ENCODE data around the gene TENM3.
A peak's percentile ranks its signal among the peaks of the same experiment; 100 is the strongest.

TENM3 gene

DNA sequence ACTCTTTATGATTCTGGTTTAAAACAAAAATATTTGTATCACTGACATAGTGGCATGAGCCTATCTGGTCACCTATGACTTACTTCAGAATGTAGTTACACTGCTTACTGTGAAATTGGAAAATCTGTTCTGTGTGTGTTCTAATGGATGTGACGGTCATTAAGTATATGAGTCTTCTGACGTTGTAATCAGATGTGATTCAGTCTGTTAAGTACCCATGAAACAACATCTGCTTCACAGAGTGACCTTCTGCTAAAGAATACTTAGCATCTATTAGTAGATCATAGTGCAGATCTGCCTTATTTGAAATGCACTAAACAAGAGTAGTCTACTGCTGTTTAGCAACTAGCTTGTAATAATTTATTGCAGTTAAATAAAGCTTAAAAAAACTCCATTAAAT lies 356.9 kb downstream of the TENM3 start (continued):
- TF ChIP-seq ZNF132 (tag by site-specific recombination; IDR thresholded peaks at IDR 0.05; ENCODE audit: borderline replicate concordance): no peak
- TF ChIP-seq, protein P1, sequence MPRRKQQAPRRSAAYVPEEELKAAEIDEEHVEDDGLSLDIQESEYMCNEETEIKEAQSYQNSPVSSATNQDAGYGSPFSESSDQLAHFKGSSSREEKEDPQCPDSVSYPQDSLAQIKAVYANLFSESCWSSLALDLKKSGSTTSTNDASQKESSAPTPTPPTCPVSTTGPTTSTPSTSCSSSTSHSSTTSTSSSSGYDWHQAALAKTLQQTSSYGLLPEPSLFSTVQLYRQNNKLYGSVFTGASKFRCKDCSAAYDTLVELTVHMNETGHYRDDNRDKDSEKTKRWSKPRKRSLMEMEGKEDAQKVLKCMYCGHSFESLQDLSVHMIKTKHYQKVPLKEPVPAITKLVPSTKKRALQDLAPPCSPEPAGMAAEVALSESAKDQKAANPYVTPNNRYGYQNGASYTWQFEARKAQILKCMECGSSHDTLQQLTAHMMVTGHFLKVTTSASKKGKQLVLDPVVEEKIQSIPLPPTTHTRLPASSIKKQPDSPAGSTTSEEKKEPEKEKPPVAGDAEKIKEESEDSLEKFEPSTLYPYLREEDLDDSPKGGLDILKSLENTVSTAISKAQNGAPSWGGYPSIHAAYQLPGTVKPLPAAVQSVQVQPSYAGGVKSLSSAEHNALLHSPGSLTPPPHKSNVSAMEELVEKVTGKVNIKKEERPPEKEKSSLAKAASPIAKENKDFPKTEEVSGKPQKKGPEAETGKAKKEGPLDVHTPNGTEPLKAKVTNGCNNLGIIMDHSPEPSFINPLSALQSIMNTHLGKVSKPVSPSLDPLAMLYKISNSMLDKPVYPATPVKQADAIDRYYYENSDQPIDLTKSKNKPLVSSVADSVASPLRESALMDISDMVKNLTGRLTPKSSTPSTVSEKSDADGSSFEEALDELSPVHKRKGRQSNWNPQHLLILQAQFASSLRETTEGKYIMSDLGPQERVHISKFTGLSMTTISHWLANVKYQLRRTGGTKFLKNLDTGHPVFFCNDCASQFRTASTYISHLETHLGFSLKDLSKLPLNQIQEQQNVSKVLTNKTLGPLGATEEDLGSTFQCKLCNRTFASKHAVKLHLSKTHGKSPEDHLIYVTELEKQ (tag by site-specific recombination; IDR thresholded peaks at IDR 0.05; ENCODE audit: borderline replicate concordance): peak; percentile 79; the same call in 1 of the 2 replicates
- TF ChIP-seq, protein P2, sequence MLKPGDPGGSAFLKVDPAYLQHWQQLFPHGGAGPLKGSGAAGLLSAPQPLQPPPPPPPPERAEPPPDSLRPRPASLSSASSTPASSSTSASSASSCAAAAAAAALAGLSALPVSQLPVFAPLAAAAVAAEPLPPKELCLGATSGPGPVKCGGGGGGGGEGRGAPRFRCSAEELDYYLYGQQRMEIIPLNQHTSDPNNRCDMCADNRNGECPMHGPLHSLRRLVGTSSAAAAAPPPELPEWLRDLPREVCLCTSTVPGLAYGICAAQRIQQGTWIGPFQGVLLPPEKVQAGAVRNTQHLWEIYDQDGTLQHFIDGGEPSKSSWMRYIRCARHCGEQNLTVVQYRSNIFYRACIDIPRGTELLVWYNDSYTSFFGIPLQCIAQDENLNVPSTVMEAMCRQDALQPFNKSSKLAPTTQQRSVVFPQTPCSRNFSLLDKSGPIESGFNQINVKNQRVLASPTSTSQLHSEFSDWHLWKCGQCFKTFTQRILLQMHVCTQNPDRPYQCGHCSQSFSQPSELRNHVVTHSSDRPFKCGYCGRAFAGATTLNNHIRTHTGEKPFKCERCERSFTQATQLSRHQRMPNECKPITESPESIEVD (tag by site-specific recombination; IDR thresholded peaks at IDR 0.05): peak; percentile 42
- TF ChIP-seq, protein P3, sequence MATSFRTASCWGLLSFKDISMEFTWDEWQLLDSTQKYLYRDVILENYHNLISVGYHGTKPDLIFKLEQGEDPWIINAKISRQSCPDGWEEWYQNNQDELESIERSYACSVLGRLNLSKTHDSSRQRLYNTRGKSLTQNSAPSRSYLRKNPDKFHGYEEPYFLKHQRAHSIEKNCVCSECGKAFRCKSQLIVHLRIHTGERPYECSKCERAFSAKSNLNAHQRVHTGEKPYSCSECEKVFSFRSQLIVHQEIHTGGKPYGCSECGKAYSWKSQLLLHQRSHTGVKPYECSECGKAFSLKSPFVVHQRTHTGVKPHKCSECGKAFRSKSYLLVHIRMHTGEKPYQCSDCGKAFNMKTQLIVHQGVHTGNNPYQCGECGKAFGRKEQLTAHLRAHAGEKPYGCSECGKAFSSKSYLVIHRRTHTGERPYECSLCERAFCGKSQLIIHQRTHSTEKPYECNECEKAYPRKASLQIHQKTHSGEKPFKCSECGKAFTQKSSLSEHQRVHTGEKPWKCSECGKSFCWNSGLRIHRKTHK (tag by site-specific recombination; IDR thresholded peaks at IDR 0.05): no peak
- TF ChIP-seq SP7 (tag by site-specific recombination; IDR thresholded peaks at IDR 0.05): no peak
- no peak for TF ChIP-seq ZNF473 (tag by site-specific recombination; IDR thresholded peaks at IDR 0.05)
- TF ChIP-seq ZNF585B (tag by site-specific recombination; IDR thresholded peaks at IDR 0.05): no peak
- TF ChIP-seq ZNF629 (tag by site-specific recombination; IDR thresholded peaks at IDR 0.05): 0 out of 2 replicates have a peak, but pooled peaks have one; percentile 24
- TF ChIP-seq ZBTB21 (tag by site-specific recombination; IDR thresholded peaks at IDR 0.05): no peak
- TF ChIP-seq, protein P4, sequence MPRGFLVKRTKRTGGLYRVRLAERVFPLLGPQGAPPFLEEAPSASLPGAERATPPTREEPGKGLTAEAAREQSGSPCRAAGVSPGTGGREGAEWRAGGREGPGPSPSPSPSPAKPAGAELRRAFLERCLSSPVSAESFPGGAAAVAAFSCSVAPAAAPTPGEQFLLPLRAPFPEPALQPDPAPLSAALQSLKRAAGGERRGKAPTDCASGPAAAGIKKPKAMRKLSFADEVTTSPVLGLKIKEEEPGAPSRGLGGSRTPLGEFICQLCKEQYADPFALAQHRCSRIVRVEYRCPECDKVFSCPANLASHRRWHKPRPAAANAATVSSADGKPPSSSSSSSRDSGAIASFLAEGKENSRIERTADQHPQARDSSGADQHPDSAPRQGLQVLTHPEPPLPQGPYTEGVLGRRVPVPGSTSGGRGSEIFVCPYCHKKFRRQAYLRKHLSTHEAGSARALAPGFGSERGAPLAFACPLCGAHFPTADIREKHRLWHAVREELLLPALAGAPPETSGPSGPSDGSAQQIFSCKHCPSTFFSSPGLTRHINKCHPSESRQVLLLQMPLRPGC (tag by site-specific recombination; IDR thresholded peaks at IDR 0.05): 0 out of 2 replicates have a peak, but pooled peaks have one; percentile 48
- no peak for TF ChIP-seq ZNF555 (tag by site-specific recombination; conservative IDR thresholded peaks at IDR 0.05)

DNA sequence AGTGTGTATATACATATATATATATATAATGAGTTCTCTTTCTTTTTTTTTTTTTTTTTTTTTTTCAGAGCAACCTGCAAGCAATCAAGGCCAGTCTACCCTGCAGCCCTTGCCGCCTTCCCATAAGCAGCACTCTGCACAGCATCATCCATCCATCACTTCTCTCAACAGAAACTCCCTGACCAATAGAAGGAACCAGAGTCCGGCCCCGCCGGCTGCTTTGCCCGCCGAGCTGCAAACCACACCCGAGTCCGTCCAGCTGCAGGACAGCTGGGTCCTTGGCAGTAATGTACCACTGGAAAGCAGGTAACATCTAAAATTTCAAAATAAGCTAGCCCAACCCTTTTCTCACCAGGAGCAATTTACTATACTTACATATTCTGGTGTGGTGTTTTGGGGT lies 357.7 kb downstream of the TENM3 start:
- H3K27ac ChIP-seq (ENCODE audit: extremely low read depth, low read depth, low read length): no peak overlapping the region
- ChIA-PET CTCF (interaction anchor here (0.7 kb wide), 1 partner anchor 123 kb away, joined by 3 read pairs; no protein-coding TSS in a partner anchor), POLR2A (interaction anchor here (0.7 kb wide), 1 partner anchor 30 kb away, joined by 5 read pairs; no protein-coding TSS in a partner anchor)
- H3K4me1 ChIP-seq (ENCODE audit: control insufficient read depth, insufficient read depth, low read length): peaks cover 6% of the 10 kb centered on the region; the same call in 1 of the 2 replicates
- no peaks in the 10 kb centered on the region for H3K9me3 ChIP-seq (ENCODE audit: control insufficient read depth, insufficient read depth, low read depth, low read length)
- H3K4me3 ChIP-seq (ENCODE audit: low read depth, low read length): no peak overlapping the region
- H3K36me3 ChIP-seq (ENCODE audit: control insufficient read depth in 2 of 2, insufficient read depth in 1 of 2, low read length in 2 of 2): no peaks in the 10 kb centered on the region
- TF ChIP-seq, protein P5, sequence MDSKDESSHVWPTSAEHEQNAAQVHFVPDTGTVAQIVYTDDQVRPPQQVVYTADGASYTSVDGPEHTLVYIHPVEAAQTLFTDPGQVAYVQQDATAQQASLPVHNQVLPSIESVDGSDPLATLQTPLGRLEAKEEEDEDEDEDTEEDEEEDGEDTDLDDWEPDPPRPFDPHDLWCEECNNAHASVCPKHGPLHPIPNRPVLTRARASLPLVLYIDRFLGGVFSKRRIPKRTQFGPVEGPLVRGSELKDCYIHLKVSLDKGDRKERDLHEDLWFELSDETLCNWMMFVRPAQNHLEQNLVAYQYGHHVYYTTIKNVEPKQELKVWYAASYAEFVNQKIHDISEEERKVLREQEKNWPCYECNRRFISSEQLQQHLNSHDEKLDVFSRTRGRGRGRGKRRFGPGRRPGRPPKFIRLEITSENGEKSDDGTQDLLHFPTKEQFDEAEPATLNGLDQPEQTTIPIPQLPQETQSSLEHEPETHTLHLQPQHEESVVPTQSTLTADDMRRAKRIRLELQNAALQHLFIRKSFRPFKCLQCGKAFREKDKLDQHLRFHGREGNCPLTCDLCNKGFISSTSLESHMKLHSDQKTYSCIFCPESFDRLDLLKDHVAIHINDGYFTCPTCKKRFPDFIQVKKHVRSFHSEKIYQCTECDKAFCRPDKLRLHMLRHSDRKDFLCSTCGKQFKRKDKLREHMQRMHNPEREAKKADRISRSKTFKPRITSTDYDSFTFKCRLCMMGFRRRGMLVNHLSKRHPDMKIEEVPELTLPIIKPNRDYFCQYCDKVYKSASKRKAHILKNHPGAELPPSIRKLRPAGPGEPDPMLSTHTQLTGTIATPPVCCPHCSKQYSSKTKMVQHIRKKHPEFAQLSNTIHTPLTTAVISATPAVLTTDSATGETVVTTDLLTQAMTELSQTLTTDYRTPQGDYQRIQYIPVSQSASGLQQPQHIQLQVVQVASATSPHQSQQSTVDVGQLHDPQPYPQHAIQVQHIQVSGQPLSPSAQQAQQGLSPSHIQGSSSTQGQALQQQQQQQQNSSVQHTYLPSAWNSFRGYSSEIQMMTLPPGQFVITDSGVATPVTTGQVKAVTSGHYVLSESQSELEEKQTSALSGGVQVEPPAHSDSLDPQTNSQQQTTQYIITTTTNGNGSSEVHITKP (tag by site-specific recombination; IDR thresholded peaks at IDR 0.05): no peak
- TF ChIP-seq ZNF768 (tag by site-specific recombination; IDR thresholded peaks at IDR 0.05) (no peak), KLF1 (tag by site-specific recombination; IDR thresholded peaks at IDR 0.05) (no peak), ZNF121 (tag by site-specific recombination; IDR thresholded peaks at IDR 0.05) (no peak), ZIC2 (tag by site-specific recombination; IDR thresholded peaks at IDR 0.05) (no peak), ZNF544 (tag by site-specific recombination; IDR thresholded peaks at IDR 0.05) (no peak), SALL2 (tag by site-specific recombination; IDR thresholded peaks at IDR 0.05; ENCODE audit: borderline replicate concordance) (no peak), ZNF324 (tag by site-specific recombination; IDR thresholded peaks at IDR 0.05) (no peak), ZNF239 (tag by site-specific recombination; IDR thresholded peaks at IDR 0.05) (no peak)
- TF ChIP-seq, protein P6, sequence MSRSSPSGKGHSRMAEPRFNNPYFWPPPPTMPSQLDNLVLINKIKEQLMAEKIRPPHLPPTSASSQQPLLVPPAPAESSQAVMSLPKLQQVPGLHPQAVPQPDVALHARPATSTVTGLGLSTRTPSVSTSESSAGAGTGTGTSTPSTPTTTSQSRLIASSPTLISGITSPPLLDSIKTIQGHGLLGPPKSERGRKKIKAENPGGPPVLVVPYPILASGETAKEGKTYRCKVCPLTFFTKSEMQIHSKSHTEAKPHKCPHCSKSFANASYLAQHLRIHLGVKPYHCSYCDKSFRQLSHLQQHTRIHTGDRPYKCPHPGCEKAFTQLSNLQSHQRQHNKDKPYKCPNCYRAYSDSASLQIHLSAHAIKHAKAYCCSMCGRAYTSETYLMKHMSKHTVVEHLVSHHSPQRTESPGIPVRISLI (tag by site-specific recombination; IDR thresholded peaks at IDR 0.05): no peak
- TF ChIP-seq, protein P7, sequence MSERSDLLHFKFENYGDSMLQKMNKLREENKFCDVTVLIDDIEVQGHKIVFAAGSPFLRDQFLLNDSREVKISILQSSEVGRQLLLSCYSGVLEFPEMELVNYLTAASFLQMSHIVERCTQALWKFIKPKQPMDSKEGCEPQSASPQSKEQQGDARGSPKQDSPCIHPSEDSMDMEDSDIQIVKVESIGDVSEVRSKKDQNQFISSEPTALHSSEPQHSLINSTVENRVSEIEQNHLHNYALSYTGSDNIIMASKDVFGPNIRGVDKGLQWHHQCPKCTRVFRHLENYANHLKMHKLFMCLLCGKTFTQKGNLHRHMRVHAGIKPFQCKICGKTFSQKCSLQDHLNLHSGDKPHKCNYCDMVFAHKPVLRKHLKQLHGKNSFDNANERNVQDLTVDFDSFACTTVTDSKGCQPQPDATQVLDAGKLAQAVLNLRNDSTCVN (tag by site-specific recombination; optimal IDR thresholded peaks at IDR 0.05): no peak
